Colon (tissue), 2 donors: ENCODE results near the gene NFIX.

Source experiments
- FAIRE-seq: peaks from 2 replicates; lab custom pipeline; 2012; peaks lifted over from hg19 to GRCh38; lab: Jason Lieb, UNC
- donor health status: control.
- donor health status: control.

The NFIX gene

GRCh38 chr19:13094106-13094504 is 98.8 kb downstream of the NFIX start:
- no peak for FAIRE-seq

DNA sequence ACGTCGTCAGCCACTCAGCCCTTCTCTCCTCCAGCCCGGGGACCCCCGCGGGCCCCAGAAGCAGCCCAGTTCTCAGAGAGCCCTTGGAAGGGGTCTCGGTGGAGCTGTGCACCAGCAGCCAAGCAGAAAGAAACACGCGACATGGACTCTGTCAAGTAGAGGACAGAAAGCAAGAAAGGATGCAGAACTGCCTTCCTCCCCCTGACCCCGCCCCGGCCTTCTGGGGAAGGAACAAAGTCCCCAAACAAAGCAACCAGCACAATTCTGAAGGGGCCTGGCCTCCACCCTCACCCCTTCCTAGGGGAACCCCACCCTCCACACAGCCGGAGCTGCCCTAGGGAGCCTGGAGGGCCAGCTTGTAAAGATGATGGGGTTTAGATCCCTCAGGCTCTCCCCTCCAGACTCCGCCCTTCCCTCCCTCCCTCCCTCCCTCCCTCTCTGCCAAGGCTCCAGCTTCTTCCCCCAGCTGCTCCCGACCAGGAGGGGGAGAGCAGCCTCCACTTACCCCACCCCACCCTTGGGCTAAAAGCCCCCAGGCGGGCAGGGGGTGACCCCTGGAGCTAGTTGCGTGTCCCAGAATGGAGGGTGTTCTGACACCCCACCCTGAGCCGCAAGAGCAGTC is 99.6 kb downstream of the NFIX start:
- FAIRE-seq: no peak

GRCh38 chr19:13095393-13095784 is 100.1 kb downstream of the NFIX start:
- no peak for FAIRE-seq

GRCh38 chr19:13095934-13096927 is 101.0 kb downstream of the NFIX start:
- FAIRE-seq: no peak

DNA sequence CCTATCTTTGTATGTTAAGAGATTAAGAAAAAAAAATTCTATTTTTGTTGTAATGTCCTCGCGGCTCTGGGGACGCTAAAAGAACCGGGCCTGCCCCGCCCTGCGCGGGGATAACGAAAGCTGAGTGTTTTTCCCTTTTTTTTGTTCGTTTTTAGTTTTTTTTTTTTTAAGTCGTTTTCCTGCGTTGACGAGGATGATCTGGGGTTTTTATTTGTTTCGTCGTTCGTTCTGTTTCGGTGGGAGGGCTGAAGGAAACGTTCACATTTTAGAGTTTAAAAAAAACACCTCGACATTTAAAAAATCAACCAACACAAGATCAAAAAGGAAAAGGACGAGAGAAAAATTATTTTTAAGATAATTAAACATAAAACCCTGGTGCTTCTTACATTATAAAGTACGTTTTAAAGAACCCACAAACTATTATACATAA is 101.8 kb downstream of the NFIX start:
- FAIRE-seq: no peak

GRCh38 chr19:13097463-13098258 is 102.4 kb downstream of the NFIX start:
- FAIRE-seq: no peak

DNA sequence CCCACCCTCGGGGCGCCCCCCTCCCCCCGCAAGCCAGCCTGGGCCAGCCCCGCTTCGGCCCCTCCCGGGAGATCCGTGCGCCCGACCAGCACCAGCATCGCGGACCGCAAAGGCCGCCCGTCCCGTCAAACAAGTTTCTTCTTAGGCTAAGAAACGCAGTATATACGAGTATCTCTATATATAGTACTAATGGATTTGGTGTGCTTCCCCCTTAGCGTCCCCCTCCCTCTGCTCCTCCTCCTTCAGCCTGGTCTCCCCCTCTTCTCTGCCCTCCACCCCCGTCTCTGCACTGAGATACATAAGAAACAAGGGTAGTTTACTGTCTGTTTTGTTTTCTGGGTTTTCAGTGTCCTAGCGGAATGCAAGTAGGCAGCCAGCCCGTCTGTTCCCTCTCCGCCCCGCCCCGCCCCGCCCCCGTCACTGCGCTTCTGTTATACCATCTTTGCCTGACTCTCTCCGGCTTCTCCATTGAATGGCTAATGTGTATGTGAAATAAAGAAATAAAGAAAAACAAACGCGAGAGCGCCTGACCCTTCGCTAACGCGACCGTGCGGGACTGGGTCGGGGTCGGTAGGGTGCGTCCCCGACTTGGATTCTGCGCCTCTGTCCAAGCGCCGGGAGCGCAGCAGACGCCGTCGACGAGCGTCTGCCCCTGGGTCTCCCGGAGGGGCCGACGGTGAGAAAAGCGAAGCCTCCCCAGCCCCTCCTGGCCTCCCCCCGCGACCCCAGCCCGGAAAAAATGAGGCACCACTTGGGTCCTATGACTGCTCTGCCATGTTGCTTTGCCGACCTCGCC is 103.2 kb downstream of the NFIX start:
- no peak for FAIRE-seq

DNA sequence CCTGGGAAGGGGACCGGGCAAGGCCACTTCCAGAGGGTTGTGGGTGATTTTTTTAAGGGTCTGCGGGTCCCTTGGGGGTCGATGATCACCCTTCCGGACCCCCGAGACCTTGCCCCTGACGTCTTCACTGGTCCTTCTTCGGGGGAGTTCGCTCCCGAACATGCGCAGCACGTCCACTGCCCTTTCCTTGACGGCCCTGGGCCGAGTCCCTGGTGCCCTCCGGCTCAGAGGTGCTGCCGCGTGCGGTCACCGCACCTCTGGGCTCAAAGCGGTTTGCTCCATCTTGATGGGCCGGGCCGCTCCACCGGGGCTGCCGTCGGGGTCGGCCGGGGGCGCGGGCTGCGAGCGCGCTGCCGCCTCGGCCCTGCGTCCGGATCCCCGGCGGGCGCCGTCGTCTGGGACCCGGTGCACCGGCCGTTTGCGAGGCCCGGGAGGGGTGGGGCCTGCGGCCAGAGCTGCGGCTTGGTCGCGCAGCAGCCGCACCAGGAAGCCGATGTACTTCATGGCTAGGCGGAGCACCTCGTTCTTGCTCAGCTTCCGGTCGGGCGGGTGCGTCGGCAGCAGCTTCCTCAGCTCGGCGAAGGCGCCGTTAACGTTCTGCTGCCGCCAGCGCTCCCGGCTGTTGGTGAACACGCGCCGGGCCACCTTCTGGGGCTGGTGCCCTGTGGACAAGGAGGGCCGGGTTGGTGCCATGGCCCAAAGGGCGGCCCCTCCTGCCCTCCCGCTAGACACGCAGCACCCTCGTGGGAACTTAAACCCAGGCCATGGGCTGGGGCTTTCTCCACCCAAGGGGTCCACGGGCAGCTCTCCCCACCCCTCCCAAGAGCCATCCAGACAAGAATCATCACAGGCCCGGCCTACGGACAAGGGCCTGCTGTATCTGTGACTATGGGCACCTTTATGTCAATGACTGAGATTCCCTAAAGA is 104.1 kb downstream of the NFIX start:
- FAIRE-seq: no peak

DNA sequence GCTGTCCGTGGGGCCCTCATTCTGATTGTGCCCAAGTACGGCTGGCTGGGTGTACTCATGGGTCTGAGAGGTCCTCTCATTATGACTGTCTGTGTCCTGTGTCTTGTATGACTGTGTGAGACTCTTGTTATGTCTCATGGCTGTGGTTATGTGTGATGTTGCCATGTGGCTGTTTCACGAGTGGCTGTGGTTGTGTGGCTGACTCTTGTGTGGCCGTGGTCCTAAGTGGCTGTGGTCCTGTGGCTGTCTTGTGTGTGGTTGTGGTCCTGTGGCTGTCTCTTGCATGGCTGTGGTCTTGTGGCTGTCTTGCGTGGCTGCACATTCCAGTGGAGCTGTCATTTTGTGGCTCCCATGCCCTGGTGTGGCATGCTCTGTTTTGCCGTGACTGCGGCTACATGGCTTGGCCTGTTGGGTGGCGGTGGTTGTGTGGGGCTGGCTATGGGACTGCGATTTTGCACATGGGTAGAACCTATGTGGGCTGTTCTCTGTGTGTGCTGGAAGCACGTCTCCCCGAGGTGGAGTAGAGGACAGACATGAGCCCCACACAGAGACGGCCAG is 104.8 kb downstream of the NFIX start:
- FAIRE-seq: no peak

DNA sequence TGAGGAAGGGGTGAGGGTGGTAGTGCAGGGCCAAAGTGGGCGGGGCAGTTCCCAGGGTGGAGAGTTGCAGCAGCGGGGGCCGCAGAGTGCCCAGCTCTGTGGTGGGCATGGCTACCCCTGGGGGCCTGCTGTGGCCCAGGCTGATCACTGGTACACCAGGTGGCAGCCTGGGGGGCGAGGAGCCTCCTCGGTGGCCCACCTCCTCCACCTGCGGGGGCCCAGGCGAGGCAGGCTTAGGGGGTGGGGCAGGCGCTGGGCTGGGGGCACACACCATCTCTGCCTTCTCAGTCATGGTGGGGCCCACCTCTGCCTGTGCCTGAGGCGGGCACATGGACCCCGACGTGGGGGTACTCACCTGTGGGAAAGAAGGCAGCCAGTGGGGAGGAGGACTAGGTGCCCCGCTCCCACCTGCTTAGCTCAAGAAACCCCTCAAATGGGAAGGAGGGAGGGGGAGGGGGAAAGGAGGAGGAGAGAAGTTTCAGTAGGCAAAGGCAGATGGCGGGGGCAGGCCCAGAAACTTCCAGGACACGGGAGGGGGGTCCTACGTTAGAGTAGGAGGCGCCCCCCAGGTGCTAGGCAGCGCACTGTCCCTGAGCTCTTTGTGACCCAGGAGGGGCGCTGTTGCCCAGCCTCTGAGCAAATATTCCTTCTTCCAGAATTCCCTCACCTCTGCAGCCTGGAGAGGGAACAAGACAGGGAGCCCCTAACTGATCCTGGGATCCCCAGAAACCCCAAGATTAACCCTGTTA is 105.7 kb downstream of the NFIX start:
- FAIRE-seq: no peak

DNA sequence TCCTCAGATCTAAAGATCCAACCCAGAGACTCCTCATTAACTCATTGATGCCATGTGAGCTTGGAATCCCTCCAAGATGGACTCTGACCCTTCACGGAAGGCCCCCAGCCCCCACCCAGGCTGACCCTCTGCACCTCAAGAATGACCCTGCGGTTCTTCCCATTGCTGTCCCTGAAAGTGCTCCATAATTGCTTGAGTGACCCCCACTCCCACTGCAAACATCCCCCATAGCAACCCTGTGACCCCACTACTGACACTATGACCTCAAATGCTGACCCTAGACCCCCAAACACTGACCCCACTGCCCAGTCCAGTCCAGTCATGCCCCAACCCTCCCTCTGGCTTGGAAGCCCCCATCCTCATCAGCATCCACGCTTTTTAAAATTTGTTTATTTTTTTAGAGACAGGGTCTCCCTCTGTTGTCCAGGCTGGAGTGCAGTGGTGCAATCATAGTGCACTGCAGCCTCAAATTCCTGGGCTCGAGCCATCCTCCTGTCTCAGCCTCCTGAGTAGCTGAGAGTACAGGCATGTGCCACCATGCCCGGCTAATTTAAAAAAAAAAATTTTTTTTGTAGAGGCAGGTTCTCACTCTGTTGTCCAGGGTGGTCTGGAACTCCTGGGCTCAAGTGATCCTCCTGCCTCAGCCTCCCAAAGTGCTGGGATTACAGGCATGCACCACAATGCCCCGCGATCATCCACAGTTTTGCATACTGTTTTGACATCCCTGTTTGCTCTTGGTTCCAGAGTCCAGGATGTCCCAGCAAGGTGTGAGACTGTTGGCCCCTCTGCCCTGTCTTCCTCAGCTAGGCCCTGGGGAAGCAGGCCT is 106.5 kb downstream of the NFIX start:
- FAIRE-seq: no peak

DNA sequence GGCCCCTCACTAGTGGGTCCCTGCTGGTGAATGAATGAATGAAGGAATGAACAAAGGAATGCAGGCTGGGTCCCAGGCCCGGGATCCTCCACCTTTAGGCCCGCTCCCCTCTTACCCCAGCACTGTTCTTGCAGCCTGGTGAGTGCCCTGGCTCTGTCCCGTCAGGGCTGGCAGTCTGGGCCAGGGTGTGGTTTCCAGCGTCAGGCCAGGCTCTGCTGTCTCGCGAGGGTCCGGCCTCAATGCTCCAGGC is 107.1 kb downstream of the NFIX start:
- no peak for FAIRE-seq

DNA sequence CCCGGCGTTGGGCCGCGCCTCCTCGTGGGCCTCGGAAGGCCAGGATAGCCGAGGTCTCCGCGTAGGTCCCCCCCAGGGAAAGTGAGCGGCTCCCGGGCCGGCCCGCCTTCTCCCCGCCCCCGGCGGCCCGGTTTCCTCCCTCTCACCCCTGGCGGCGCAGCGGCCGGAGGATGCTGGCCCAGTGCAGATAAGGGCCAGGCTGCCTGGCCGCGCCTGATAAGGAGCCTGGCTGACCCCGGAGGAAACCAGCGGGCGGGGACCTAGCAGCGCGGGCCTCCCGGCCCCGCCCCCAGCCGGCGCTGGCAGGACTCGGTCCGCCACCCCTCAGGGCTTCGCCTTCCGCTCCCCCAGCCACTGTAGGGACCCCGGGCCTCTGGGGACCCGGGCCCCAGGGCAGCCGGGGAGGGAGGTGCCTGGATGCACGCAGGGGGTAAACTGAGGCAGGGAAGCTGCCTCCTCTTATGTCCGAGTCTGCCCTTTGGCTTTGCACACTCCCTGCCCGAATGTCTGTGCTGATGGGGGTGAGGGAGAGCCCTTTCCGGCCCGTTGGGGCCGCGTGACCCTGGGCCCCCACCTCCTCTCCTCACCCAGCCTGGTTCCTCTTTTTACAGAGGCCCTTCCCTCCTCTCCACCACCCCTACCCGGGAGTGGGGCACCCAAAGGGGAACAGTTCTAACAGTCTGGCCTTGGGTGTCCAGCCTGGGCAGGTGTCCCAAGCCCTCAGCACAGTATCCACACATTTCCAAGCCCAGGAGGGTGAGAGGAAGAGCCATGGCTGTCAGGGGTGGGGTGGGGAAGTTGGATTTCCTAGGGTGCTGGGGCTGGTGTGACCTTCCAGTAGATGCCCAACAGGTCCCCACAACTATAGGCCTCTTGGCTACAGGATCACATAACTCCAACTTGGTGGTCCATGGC is 107.6 kb downstream of the NFIX start, which contains the start of gene LYL1:
Gene LYL1 (minus strand): TSS at position 193 of the 915 bp plus-strand sequence. CDS start 1,687 bp downstream, outside the sequence.
- no peak for FAIRE-seq

GRCh38 chr19:13103581-13104359 is 108.5 kb downstream of the NFIX start:
- FAIRE-seq: no peak

DNA sequence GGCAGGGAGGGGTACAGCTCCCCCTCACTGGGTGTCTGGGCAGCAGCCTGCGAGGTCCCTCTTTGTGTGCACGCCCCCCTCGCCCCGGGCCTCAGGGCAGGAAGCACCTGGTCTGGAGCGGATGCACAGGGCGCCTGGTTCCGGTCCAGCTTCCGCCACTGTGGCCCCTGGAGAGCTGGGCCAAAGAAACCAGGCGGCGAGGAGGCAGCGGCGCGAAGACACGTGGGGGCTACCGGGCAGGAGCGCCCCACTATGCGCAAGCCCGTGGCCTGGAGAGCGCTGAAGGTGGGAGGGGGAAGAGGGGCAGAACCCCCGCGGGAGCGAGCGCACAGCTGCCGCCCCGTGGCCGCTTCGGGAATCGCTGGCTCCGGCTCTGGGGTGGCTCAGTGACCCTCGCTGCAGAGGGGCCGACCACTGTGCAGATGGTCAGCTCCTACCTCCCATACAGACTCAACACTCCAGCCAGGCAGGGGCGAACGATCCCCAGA is 109.1 kb downstream of the NFIX start:
- FAIRE-seq: no peak

DNA sequence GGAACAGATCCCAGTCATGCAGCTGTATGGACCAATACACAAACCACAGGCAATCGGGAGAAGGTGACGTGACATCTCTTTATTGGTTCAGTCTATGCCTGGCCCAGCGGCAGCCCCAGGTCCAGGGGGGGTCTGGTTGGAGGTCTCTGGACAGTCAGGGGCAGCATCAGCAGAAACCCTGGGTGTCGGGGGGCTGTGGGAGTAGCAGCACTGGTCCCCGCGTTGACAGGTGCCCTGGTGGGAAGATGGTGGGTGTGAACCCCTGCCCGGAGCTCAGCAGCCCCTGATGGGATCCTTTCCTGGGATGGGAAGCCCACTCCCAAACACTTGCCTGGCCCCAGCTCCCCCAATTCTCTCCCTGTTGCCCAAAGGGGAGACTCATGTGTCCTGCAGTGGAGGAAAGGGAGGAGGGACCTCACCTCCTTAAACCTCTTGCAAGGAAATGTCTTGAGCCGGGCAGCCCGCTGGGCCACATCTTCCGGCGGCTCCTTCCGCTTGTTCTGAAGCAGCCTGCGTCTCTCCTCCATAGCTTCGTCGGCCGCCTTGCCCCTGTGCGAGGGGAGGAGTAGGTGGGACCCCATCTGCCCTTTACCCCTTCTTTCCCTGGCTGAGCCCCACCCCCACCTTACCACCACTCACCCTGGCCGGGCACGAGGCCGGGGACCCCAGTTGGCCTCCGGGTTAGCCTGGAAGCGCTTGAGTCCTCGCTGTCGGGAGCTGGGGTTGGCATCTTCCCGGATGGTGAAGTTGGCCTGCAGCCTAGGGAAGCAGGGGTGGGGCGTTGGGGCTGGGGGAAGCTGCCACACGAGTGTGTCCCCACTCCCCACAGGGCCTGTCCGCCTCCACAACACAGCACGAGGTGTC is 109.8 kb downstream of the NFIX start:
- no peak for FAIRE-seq
